ENCODE data around the gene C3orf80.
"Not testable (repeated sequence)": the region's sequence is repeated elsewhere in the genome, so short reads cannot be mapped to it uniquely, and the experiment has no call there.

Gene C3orf80

GRCh38 chr3:160194438-160194837 lies 30.8 kb upstream of the C3orf80 start:
- ChIA-PET POLR2A (no interaction called here), CTCF (no interaction called here)
- DNase-seq (ENCODE audit: extremely low spot score), result no peak
- TF ChIP-seq FOXA1 (IDR thresholded peaks at IDR 0.05) (no peak), NFRKB (IDR thresholded peaks at IDR 0.05) (no peak), SP1 (IDR thresholded peaks at IDR 0.05) (no peak), CTBP1 (IDR thresholded peaks at IDR 0.05; ENCODE audit: borderline replicate concordance) (no peak), HDGF (IDR thresholded peaks at IDR 0.05; ENCODE audit: borderline replicate concordance) (no peak), LEF1 (IDR thresholded peaks at IDR 0.05; ENCODE audit: borderline replicate concordance) (no peak), BHLHE40 (IDR thresholded peaks at IDR 0.05; ENCODE audit: borderline replicate concordance) (no peak), FOXK2 (IDR thresholded peaks at IDR 0.05) (no peak), ELF4 (IDR thresholded peaks at IDR 0.05) (no peak), PKNOX1 (IDR thresholded peaks at IDR 0.05) (no peak), ARNT (IDR thresholded peaks at IDR 0.05) (no peak)

- TF ChIP-seq FOXM1 (IDR thresholded peaks at IDR 0.05; ENCODE audit: borderline replicate concordance), result no peak
- TF ChIP-seq ELF4 (IDR thresholded peaks at IDR 0.05), result no peak
- TF ChIP-seq SP1 (IDR thresholded peaks at IDR 0.05), result no peak
- TF ChIP-seq PKNOX1 (IDR thresholded peaks at IDR 0.05), result no peak
- no peak for TF ChIP-seq L3MBTL2 (conservative IDR thresholded peaks at IDR 0.05)
- TF ChIP-seq FOXA1 (IDR thresholded peaks at IDR 0.05), result no peak
- no peak for TF ChIP-seq FOXK2 (IDR thresholded peaks at IDR 0.05)
- DNase-seq (ENCODE audit: extremely low spot score), result no peak
- POLR2A ChIA-PET, result no interaction called here
- CTCF ChIA-PET, result no interaction called here
Observed at GRCh38 chr3:160195106-160195505, 30.1 kb upstream of the C3orf80 start.

- no peak for DNase-seq (ENCODE audit: extremely low spot score)
- TF ChIP-seq L3MBTL2 (conservative IDR thresholded peaks at IDR 0.05) (no peak), SP1 (IDR thresholded peaks at IDR 0.05) (no peak), ARNT (IDR thresholded peaks at IDR 0.05) (no peak), PKNOX1 (IDR thresholded peaks at IDR 0.05) (no peak), TARDBP (IDR thresholded peaks at IDR 0.05) (no peak), SUZ12 (IDR thresholded peaks at IDR 0.05) (no peak), LEF1 (IDR thresholded peaks at IDR 0.05; ENCODE audit: borderline replicate concordance) (no peak), HDGF (IDR thresholded peaks at IDR 0.05; ENCODE audit: borderline replicate concordance) (no peak), ELF4 (IDR thresholded peaks at IDR 0.05) (no peak), CTBP1 (IDR thresholded peaks at IDR 0.05; ENCODE audit: borderline replicate concordance) (no peak), FOXK2 (IDR thresholded peaks at IDR 0.05) (no peak), NFRKB (IDR thresholded peaks at IDR 0.05) (no peak), BHLHE40 (IDR thresholded peaks at IDR 0.05; ENCODE audit: borderline replicate concordance) (no peak)
- ChIA-PET POLR2A (no interaction called here), CTCF (no interaction called here)
Observed at GRCh38 chr3:160196511-160197104, 28.6 kb upstream of the C3orf80 start.

GRCh38 chr3:160199108-160199507 lies 26.1 kb upstream of the C3orf80 start:
- POLR2A ChIA-PET, result no interaction called here
- no peak for TF ChIP-seq ARNT (IDR thresholded peaks at IDR 0.05)
- TF ChIP-seq L3MBTL2 (conservative IDR thresholded peaks at IDR 0.05), result no peak
- TF ChIP-seq FOXK2 (IDR thresholded peaks at IDR 0.05), result no peak
- TF ChIP-seq TARDBP (IDR thresholded peaks at IDR 0.05), result no peak
- no peak for TF ChIP-seq ELF4 (IDR thresholded peaks at IDR 0.05)
- no peak for TF ChIP-seq ZNF384 (IDR thresholded peaks at IDR 0.05)
- TF ChIP-seq NFRKB (IDR thresholded peaks at IDR 0.05), result no peak
- TF ChIP-seq HDGF (IDR thresholded peaks at IDR 0.05; ENCODE audit: borderline replicate concordance), result no peak
- TF ChIP-seq LEF1 (IDR thresholded peaks at IDR 0.05; ENCODE audit: borderline replicate concordance), result no peak
- TF ChIP-seq SP1 (IDR thresholded peaks at IDR 0.05), result no peak
- TF ChIP-seq PKNOX1 (IDR thresholded peaks at IDR 0.05), result no peak
- TF ChIP-seq BHLHE40 (IDR thresholded peaks at IDR 0.05; ENCODE audit: borderline replicate concordance), result no peak
- no peak for TF ChIP-seq FOXA1 (IDR thresholded peaks at IDR 0.05)
- no peak for TF ChIP-seq CTBP1 (IDR thresholded peaks at IDR 0.05; ENCODE audit: borderline replicate concordance)

GRCh38 chr3:160200353-160200752 lies 24.9 kb upstream of the C3orf80 start:
- DNase-seq (ENCODE audit: extremely low spot score), result no peak
- ChIA-PET POLR2A (no interaction called here), CTCF (no interaction called here)
- no peak for TF ChIP-seq HDGF (IDR thresholded peaks at IDR 0.05; ENCODE audit: borderline replicate concordance)
- no peak for TF ChIP-seq LEF1 (IDR thresholded peaks at IDR 0.05; ENCODE audit: borderline replicate concordance)
- no peak for TF ChIP-seq ARNT (IDR thresholded peaks at IDR 0.05)
- no peak for TF ChIP-seq TARDBP (IDR thresholded peaks at IDR 0.05)
- TF ChIP-seq ELF4 (IDR thresholded peaks at IDR 0.05), result no peak
- no peak for TF ChIP-seq FOXM1 (IDR thresholded peaks at IDR 0.05; ENCODE audit: borderline replicate concordance)
- TF ChIP-seq SP1 (IDR thresholded peaks at IDR 0.05), result no peak
- no peak for TF ChIP-seq ZNF384 (IDR thresholded peaks at IDR 0.05)
- TF ChIP-seq SUZ12 (IDR thresholded peaks at IDR 0.05), result no peak
- no peak for TF ChIP-seq PKNOX1 (IDR thresholded peaks at IDR 0.05)
- TF ChIP-seq CTBP1 (IDR thresholded peaks at IDR 0.05; ENCODE audit: borderline replicate concordance), result no peak
- no peak for TF ChIP-seq FOXA1 (IDR thresholded peaks at IDR 0.05)
- TF ChIP-seq FOXK2 (IDR thresholded peaks at IDR 0.05), result no peak
- TF ChIP-seq NFRKB (IDR thresholded peaks at IDR 0.05), result no peak
- no peak for TF ChIP-seq L3MBTL2 (conservative IDR thresholded peaks at IDR 0.05)
- no peak for TF ChIP-seq BHLHE40 (IDR thresholded peaks at IDR 0.05; ENCODE audit: borderline replicate concordance)

More at GRCh38 chr3:160199108-160199507, 26.1 kb upstream of the C3orf80 start:
- CTCF ChIA-PET, result interaction anchor here (1.2 kb wide), 1 partner anchor 12 kb away, joined by 3 read pairs; no protein-coding TSS in a partner anchor
- no peak for DNase-seq (ENCODE audit: extremely low spot score)

- CTCF ChIA-PET; DNase-seq (ENCODE audit: extremely low spot score); POLR2A ChIA-PET: not testable (repeated sequence)
Observed at GRCh38 chr3:160204396-160205011, 20.7 kb upstream of the C3orf80 start.

Data from HEK293T (cell line).